GM10847 (cell line): ENCODE results near the gene CD2BP2.

Source experiments
- POLR2A ChIP-seq: IDR thresholded peaks from 2 replicates; pipeline ENCODE4 v1.6.1; 2011; ENCODE audit not compliant: insufficient read length; ENCODE audit errors: extremely low read depth

The CD2BP2 gene

DNA sequence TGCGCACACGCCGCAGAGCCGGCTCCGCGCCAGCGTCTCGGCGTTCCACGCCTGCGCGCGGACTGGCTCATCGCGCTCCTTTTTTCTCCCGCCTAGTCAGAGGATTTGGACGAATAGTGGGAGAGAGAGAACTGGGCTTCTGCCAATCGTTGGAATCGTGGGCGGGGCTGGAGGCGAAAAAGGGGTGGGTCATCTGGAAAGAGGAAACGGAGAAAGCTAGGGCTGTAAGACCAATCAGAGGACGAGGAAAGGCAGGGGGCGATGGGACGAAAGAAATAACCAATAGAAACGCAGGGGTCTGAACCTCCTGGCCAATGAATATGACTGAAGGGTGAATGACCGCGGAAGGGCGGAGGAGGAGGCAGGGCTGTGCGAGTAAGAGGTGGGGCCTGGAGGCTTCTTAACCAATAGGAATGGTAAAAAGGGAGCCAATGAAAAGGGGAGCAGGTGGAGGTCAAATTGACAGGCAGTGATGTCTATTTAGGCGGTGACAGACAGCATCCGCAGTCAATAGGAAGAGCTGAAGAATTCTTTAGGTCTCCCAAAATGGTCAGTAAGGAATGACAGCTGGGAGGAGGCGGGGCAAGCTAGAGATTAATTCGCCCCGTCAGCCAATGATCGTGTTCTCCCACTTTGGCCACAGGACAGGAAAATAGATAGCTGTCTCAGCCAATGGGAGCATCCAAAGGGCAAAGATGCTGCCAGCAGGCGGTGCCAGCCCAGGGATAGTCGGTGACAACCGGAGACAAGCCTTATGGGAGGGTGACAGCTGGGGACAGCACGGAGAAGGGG lies 15.5 kb upstream of the CD2BP2 start, which contains the start of gene TBC1D10B:
TBC1D10B (minus strand) TSS at position 39 of the 792 bp plus-strand sequence. CDS start 311 bp downstream, outside the sequence.
- TF ChIP-seq POLR2A: no peak

GRCh38 chr16:30369938-30370455 lies 14.9 kb upstream of the CD2BP2 start:
- TF ChIP-seq POLR2A: peak; percentile 59

DNA sequence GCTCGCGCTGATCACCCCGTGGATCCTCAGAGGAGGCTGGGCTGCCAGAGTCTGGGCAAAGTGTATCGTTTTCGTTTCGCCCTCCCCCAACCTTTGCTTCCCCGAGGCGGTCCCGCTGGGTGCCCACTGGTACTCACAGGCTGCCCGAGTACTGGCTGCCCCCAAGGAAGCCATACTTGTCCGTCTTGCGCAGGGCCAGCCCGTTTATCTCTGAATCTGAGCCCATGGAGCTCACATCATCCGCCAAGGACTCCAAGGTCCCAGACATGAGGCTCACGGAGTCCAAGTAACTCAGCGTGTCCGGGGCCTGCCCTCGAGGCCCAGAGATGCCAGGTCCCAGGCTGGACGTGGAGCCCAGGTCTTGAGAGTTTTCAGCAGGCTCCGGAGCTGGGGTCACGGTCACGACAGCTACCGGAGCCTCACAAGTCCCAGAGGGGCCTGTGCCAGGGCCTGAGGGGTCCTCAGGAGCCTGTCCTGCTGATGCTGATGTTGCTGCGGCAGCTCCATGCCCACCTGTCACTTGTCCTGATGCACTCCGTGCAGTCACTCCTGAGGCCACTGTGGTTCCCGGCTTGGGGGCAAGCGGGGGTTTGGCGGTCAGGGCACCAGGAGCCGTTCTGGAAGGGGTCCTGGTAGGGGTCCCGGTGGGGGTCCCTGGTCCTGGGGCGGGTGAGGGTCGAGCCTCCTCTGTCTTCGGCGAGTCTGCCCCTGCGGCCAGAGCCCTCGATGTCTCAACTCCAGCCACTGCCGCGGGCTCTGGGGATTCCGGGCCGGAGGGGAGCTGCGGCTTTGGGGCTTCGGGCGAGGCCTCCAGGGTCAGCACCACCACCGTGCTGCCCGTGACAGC lies 14.2 kb upstream of the CD2BP2 start:
- TF ChIP-seq POLR2A: no peak

GRCh38 chr16:30368792-30369090 lies 13.6 kb upstream of the CD2BP2 start:
- no peak for TF ChIP-seq POLR2A

DNA sequence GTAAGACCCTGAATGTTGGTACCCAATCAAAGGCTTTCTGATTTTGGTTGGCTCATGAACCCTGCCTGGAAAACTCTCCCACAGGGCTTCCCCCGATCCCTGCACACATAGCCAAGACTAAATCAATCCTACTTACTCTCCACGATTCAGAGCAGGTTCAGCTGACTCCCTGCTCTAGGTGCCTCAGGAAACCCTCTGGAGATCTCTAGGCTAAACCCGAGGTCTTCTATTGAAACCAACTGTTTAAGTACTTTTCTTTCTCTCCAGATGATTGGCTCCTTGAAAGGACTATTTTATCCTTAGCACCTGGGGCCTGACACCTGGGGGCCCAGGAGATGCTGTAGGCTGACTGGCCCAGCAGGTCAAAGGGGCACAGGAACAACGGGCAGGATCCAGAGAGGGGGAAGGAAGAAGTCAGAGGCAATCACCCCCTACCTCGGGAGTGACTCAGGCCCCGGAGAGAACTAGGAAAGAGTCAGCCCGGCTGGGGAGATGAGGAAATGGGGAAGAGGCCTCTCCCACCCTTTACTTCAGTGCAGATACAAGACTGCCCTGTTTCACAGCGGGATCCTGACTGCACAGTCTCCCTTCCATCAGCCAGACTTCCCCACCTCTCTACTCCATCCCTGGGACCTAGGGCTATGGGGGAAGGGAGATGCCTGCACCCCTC lies 13.1 kb upstream of the CD2BP2 start:
- no peak for TF ChIP-seq POLR2A

GRCh38 chr16:30367349-30368009 lies 12.4 kb upstream of the CD2BP2 start:
- TF ChIP-seq POLR2A: no peak

GRCh38 chr16:30366511-30366910 lies 11.4 kb upstream of the CD2BP2 start:
- no peak for TF ChIP-seq POLR2A

DNA sequence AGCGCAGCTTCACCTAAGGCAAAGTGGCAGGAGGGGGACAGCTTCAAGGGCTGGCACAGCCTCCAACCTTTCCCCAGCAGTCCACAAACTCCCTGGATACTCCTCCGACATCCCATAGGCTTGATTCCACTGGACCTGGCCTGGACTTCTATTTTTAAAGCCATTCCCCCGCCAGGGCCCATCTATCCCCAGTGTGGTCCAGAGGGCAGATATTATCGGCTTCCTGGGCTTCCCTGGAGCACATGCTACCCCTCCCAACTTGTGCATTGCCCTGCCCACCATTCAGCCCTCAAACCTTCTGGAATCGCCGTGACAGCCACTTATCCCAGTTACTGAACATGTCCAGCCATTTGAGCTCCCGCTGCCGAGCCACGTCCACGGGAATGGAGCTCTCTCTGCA lies 10.1 kb upstream of the CD2BP2 start:
- TF ChIP-seq POLR2A: no peak

DNA sequence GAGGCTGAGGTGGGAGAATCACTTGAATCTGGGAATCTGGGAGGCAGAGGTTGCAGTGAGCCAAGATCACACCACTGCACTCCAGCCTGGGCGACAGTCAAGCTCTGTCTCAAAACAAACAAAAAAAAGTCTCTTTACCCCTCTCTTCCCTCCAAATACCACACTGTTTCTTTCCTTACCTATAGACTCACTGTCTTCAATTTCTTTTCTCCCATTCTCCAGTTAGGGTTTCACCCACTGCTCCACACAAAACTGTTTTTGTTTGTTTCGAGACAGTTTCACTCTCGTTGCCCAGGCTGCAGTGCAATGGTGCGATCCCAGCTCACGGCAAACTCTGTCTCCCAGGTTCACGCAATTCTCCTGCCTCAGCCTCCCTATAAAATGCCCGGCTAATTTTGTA lies 6.1 kb upstream of the CD2BP2 start:
- no peak for TF ChIP-seq POLR2A

- no peak for TF ChIP-seq POLR2A
These were observed 4.7 kb upstream of the CD2BP2 start for GRCh38 chr16:30359871-30360170.

- no peak for TF ChIP-seq POLR2A
These were observed 4.1 kb upstream of the CD2BP2 start for GRCh38 chr16:30358990-30359870.

DNA sequence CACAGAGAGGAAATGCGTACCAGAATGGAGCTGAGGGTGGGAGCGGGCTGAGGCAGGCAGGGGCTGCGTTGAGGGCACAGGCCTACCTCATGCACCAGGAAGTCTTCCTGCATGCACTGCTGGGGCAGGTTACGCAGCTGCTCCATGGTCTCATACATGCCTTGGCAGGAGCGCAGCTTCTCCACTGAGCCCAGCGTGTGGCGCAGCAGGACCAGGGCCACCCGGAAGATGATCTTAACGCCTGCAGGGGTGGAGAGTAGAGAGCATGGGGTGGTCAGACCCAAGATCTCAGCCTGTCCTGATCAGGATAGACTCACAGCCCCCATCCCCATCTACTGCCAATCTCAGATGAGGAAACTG lies 3.4 kb upstream of the CD2BP2 start:
- TF ChIP-seq POLR2A: no peak

- no peak for TF ChIP-seq POLR2A
These were observed 2.8 kb upstream of the CD2BP2 start for GRCh38 chr16:30357715-30358576.
